Neural progenitor cell (in vitro differentiated cells): Measurements from ENCODE around the gene ZNF618.

ENCODE experiments used
- EZH2 ChIP-seq: fragments of 200-600 bp; sonication (generic); IDR thresholded peaks from 2 replicates; pipeline ENCODE4 v1.6.1; 2017; ENCODE audit warnings: antibody characterized with exemption, mild to moderate bottlenecking, moderate library complexity
- EZH2phosphoT487 ChIP-seq: fragments of 200-600 bp; sonication (generic); IDR thresholded peaks from 2 replicates; pipeline ENCODE4 v1.6.1; 2017; ENCODE audit warnings: antibody characterized with exemption
- TF ChIP-seq, protein P1 (sequence below): fragments of 200-600 bp; sonication (generic); IDR thresholded peaks from 2 replicates; pipeline ENCODE4 v1.5.1; 2017; ENCODE audit warnings: antibody characterized with exemption, mild to moderate bottlenecking

DNA sequence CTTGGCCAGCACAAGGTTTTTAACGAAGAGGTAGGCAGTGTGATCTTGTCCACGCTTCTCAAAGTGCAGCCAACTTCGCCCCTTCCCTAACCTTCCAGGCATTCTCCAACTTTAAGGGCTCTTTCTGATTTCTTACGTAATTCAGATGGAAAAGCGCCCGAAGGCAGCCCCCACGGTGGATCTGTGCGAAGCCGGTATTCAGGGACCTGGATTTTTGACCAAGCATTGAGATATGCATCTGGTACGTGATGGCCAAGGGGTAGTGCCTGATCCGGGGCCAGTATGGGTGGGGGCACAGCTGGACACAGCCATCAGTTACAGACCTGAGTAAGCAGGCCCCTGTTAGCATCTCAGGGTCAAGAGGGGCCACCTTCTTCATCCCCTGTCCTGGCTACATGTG lies 122.0 kb downstream of the ZNF618 start:
- TF ChIP-seq, protein P1, sequence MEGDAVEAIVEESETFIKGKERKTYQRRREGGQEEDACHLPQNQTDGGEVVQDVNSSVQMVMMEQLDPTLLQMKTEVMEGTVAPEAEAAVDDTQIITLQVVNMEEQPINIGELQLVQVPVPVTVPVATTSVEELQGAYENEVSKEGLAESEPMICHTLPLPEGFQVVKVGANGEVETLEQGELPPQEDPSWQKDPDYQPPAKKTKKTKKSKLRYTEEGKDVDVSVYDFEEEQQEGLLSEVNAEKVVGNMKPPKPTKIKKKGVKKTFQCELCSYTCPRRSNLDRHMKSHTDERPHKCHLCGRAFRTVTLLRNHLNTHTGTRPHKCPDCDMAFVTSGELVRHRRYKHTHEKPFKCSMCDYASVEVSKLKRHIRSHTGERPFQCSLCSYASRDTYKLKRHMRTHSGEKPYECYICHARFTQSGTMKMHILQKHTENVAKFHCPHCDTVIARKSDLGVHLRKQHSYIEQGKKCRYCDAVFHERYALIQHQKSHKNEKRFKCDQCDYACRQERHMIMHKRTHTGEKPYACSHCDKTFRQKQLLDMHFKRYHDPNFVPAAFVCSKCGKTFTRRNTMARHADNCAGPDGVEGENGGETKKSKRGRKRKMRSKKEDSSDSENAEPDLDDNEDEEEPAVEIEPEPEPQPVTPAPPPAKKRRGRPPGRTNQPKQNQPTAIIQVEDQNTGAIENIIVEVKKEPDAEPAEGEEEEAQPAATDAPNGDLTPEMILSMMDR = no peak
- TF ChIP-seq EZH2phosphoT487 (no peak), EZH2 (no peak)
